Measurements from ENCODE around the gene CDKN2D.

GRCh38 chr19:10582091-10582490 lies 13.3 kb upstream of the CDKN2D start:
- TF ChIP-seq CTCF (IDR thresholded peaks at IDR 0.05): no peak
- TF ChIP-seq CBFB (CRISPR knock-in tag; IDR thresholded peaks at IDR 0.05; ENCODE audit: low read depth): no peak
- no peak for TF ChIP-seq MAX (CRISPR knock-in tag; IDR thresholded peaks at IDR 0.05)
- no peak for TF ChIP-seq TP53 (CRISPR knock-in tag; IDR thresholded peaks at IDR 0.05)
- TF ChIP-seq RELA (CRISPR knock-in tag; IDR thresholded peaks at IDR 0.05; ENCODE audit: borderline replicate concordance): no peak
- no peak for TF ChIP-seq USF1 (CRISPR knock-in tag; IDR thresholded peaks at IDR 0.05)
- TF ChIP-seq ATF3 (CRISPR knock-in tag; conservative IDR thresholded peaks at IDR 0.05): no peak
- TF ChIP-seq ATF6 (CRISPR knock-in tag; IDR thresholded peaks at IDR 0.05): no peak

Data from WTC11 (cell line).